ENCODE results near the gene PHF2.
A peak's percentile ranks its signal among the peaks of the same experiment; 100 is the strongest.

Gene PHF2

DNA sequence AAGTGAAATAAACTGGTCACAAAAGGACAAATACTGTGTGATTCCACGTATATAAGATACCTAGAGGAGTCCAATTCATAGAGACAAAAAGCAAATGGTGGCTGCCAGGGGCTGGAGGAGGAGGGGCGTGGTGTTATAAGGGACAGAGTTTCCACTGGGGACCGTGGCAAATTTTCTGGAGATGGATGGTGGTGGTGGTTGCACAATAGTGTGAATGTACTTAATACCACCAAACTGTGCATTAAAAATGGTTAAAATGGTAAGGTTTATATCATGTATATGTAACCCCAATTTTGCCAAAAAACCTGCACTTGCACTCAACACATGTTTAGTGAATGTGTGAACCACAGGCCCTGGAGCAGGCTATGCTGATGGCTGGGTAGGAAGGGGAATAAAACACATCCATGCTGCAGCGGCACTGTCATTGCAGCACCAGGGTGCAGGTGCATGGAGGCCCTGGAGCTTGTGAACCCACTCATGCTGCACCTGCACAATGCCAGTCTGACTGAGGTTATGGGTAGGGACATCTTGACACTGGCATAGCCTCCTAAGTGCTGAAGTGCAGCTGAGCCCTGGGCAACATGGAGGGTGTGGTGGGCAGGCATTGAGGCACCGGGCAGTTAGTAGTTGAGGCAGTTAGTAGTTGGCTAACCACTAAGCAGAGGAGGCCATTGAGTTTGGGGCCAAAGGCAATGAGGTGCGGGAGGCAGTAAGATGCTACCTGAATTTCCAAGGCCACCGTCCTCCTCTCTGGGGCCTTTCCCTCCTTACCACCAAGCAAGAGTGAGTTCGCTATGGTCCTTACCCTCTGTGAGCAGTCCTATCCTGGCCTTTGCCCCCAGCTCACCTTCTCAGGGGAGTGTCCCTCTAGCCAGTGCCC, 3.5 kb upstream of the PHF2 start:
- no peak for TF ChIP-seq CTCF (conservative IDR thresholded peaks at IDR 0.05; ENCODE audit: low read depth)
- ChIA-PET POLR2A (ENCODE audit: low non-redundant PET) (no interaction called here), CTCF (no interaction called here)
- DNase-seq (ENCODE audit: low spot score): no peak
- no peak overlapping the region for H3K27ac ChIP-seq

GRCh38 chr9:93573516-93573828, 2.9 kb upstream of the PHF2 start:
- TF ChIP-seq CTCF (conservative IDR thresholded peaks at IDR 0.05; ENCODE audit: low read depth): no peak
- POLR2A ChIA-PET (ENCODE audit: low non-redundant PET): no interaction called here
- no peak overlapping the region for H3K27ac ChIP-seq
- CTCF ChIA-PET: no interaction called here
- no peak for DNase-seq (ENCODE audit: low spot score)

GRCh38 chr9:93574091-93574899, 2.1 kb upstream of the PHF2 start:
- TF ChIP-seq CTCF (conservative IDR thresholded peaks at IDR 0.05; ENCODE audit: low read depth): no peak
- CTCF ChIA-PET: interaction anchor here (2.4 kb wide), 1 partner anchor 8 kb away, joined by 13 read pairs; no protein-coding TSS in a partner anchor
- no peak for DNase-seq (ENCODE audit: low spot score)
- peak overlapping the region; percentile 80 for H3K27ac ChIP-seq
- POLR2A ChIA-PET (ENCODE audit: low non-redundant PET): interaction anchor here (0.6 kb wide), 1 partner anchor 125 kb away, joined by 4 read pairs; no protein-coding TSS in a partner anchor

GRCh38 chr9:93574900-93575795, 1.2 kb upstream of the PHF2 start:
- no peak for TF ChIP-seq CTCF (conservative IDR thresholded peaks at IDR 0.05; ENCODE audit: low read depth)
- POLR2A ChIA-PET (ENCODE audit: low non-redundant PET): interaction anchor here (0.6 to 0.7 kb wide), 2 partner anchors 126 to 395 kb away, joined by 3 to 4 read pairs; no protein-coding TSS in a partner anchor
- CTCF ChIA-PET: interaction anchor here (2.4 kb wide), 1 partner anchor 9 kb away, joined by 13 read pairs; no protein-coding TSS in a partner anchor
- H3K27ac ChIP-seq: peak overlapping the region; percentile 80
- DNase-seq (ENCODE audit: low spot score): no peak

GRCh38 chr9:93575796-93576257, 557 bp upstream of the PHF2 start:
- CTCF ChIA-PET: interaction anchor here (2.4 kb wide), 1 partner anchor 10 kb away, joined by 13 read pairs; no protein-coding TSS in a partner anchor
- POLR2A ChIA-PET (ENCODE audit: low non-redundant PET): no interaction called here
- H3K27ac ChIP-seq: peak overlapping the region; percentile 80
- DNase-seq (ENCODE audit: low spot score): peak; percentile 57
- no peak for TF ChIP-seq CTCF (conservative IDR thresholded peaks at IDR 0.05; ENCODE audit: low read depth)

Data from RWPE1 (cell line).